CD4-positive, alpha-beta T cell treated with Interleukin-10 for 1 hour (primary cell): Measurements from ENCODE around the gene AP5S1.

Experiments used
- DNase-seq: peaks from one replicate; pipeline ENCODE4 v3.0.0-alpha.2; 2020

The AP5S1 gene

GRCh38 chr20:3794701-3795420, 25.5 kb upstream of the AP5S1 start:
- no peak for DNase-seq

- DNase-seq = peak; percentile 91
Observed at GRCh38 chr20:3795511-3796468, 24.6 kb upstream of the AP5S1 start, which contains the start of gene CDC25B. Gene CDC25B (plus strand): TSS chr20:3796310. CDS start chr20:3796532, 222 bp downstream.

DNA sequence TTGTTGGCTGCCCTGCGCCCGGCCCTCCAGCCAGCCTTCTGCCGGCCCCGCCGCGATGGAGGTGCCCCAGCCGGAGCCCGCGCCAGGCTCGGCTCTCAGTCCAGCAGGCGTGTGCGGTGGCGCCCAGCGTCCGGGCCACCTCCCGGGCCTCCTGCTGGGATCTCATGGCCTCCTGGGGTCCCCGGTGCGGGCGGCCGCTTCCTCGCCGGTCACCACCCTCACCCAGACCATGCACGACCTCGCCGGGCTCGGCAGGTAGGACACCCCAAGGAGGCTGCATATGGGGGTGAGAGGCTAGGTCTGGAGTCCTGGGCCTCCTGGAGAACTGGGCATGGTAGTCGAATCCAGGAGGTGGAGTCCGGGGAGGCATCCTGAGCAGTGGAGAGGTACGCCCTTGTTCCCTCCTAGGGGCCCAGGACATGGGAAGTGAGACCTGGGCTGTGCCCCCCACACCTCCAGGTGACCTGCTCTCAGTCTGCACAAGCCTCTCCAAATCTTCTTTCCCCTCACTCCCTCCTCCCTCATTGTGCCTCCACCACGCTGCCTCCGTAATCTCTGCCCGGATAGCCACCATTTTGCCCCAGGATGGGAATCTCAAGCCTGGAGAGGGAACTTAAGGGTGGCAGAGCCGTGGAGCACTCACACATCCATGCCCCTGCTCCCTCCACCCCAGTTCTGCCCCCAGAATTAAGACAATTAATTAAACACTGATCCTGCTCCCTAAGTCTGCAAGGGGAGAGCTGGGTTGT, 23.7 kb upstream of the AP5S1 start:
- DNase-seq = no peak

GRCh38 chr20:3797226-3797545, 23.2 kb upstream of the AP5S1 start:
- DNase-seq = no peak

DNA sequence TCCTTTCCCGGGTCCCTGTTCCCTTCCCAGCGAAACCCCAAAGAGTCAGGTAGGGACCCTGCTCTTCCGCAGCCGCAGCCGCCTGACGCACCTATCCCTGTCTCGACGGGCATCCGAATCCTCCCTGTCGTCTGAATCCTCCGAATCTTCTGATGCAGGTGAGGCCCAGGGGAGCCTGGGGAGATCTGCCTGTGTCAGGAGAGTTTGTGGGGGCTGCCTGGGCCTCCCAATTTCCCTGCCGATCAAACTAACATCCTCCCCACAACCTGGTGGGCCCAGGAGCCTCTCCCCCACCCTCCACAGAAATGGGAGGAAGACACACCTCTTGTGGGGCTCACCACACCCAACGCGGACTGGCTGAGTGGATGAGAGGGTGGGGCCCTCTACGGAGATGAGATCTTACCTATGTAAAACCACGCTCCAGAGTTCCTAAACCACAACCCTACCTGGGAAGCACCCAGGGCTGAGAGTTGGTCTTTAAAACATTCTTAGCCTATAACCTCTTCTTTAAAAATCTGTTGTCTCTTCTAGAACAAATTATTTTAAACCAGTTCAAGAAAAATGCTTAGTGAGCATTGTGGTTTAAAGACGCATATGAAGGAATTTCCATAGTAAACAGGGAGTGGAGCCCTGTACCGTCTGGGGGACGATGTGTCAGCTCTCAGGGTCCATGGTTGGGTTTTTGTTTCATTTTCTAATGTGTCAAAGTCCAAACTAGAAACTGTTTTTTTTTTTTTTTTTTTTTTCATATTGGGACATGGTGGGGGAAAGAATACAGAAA, 22.6 kb upstream of the AP5S1 start:
- peak; percentile 65 for DNase-seq

GRCh38 chr20:3798373-3798768, 22.0 kb upstream of the AP5S1 start:
- no peak for DNase-seq

- DNase-seq = no peak
Observed at GRCh38 chr20:3798908-3799248, 21.5 kb upstream of the AP5S1 start.

DNA sequence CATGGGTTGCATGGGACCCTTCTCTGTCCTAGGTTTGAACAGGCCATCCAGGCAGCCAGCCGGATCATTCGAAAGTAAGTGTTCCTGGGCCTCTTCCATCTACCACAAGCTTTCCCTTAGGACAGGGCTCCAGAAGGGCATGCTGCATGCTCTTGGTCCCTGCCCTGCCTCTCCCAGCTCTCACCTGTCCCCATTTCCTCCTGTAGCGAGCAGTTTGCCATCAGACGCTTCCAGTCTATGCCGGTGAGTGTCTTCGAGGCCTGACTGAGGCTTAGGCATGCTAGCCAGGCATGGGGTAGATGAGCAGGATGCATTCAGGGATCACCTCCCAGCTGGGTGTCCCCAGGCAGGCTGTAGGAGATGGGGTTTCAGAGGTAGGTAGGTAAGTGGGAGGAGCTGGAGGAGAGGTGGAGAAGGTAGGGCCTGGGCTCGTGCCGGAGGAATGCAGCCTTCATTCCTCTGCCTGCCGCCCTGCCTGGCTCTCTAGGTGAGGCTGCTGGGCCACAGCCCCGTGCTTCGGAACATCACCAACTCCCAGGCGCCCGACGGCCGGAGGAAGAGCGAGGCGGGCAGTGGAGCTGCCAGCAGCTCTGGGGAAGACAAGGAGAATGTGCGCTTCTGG, 20.0 kb upstream of the AP5S1 start:
- no peak for DNase-seq

DNA sequence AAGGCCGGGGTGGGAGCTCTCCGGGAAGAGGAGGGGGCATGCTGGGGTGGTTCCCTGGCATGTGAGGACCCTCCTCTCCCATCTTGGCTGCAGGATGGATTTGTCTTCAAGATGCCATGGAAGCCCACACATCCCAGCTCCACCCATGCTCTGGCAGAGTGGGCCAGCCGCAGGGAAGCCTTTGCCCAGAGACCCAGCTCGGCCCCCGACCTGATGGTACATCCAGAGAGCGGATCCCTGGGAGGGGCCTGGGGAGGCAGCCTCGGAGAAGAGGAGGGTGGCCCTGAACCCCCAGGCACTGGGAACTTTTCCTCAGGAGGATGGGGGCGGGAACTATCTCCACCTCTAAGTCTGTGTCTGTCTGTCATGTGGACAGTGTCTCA, 19.5 kb upstream of the AP5S1 start:
- DNase-seq = no peak

DNA sequence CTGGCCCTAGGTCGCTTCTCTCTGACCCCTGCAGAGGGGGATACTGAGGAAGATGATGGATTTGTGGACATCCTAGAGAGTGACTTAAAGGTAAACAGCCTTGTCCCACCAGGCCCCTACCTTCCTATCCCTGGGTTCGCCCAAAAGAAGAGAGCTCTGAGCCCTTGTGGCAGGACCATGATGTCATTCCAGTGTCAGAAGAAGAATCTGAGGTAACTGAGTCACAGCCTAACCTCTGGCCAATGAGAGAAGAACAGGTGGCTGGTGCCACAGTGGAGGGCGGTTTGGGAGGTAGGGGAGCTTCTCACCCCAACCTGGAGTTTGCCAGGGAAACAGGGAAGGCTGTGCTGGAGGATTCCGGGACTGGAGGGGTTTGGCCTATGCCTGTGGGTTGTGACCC, 19.0 kb upstream of the AP5S1 start:
- DNase-seq = no peak

DNA sequence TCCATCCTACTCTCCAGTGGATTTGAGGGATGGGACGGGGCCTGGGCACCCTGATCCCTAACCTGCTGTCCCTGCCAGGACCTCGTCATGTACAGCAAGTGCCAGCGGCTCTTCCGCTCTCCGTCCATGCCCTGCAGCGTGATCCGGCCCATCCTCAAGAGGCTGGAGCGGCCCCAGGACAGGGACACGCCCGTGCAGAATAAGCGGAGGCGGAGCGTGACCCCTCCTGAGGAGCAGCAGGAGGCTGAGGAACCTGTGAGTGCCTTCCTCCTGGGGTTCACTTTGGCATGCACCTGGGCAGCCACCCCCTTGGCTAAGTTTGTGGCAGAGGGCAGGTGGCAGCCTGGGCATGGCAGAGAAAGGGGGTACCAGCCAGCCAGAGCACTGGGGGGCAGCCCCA, 18.5 kb upstream of the AP5S1 start:
- DNase-seq = no peak

DNA sequence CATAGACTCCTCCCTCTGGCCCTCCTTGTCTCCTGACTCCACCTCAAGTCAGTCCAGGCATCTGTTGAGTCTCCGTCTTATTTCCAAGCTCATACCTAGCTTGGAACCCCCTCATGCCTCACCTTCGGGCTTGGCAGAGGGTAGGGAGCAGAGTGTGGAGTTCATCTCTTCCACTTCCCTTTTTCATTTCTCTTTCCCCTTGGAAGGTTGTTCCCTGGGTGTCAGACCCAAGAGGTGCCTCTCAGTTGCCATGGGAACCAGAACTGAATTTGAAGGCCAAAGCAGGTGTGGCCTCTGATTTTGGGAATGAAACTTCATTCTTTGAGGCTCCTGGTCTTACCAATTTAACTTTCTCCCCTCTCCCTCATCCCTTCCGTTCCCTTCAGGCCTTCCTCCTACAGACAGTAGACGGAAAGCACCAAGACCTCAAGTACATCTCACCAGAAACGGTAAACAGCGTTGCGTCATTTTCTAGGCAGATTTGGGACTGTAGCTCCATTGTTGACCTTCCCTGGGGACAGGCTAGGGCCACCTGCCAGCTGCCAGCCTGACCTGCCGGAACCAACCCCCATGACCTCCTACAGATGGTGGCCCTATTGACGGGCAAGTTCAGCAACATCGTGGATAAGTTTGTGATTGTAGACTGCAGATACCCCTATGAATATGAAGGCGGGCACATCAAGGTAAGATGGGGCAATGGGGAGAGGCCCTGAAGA, 17.7 kb upstream of the AP5S1 start:
- DNase-seq = no peak

- DNase-seq = no peak
Observed at GRCh38 chr20:3803289-3803688, 17.1 kb upstream of the AP5S1 start.

- no peak for DNase-seq
Observed at GRCh38 chr20:3803854-3804253, 16.5 kb upstream of the AP5S1 start.

- DNase-seq = no peak
Observed at GRCh38 chr20:3804254-3804751, 16.0 kb upstream of the AP5S1 start.

- DNase-seq = no peak
Observed at GRCh38 chr20:3804781-3805180, 15.6 kb upstream of the AP5S1 start.

DNA sequence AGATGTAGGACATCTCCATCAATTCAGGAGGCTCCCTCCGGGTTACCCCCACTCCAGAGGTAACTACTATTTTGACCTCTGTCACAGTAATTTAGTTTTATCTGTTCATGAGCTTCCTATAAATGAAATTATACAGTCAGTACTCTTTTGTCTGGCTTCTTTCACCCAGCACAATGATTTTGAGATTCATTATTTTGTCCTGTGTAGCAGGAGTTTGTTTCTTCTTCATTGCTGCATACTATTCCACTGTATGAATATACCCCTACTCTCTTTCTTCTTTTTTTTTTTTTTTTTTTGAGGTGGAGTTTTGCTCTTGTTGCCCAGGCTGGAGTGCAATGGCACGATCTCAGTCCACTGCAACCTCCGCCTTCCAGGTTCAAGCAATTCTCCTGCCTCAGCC, 11.8 kb upstream of the AP5S1 start:
- DNase-seq = no peak

DNA sequence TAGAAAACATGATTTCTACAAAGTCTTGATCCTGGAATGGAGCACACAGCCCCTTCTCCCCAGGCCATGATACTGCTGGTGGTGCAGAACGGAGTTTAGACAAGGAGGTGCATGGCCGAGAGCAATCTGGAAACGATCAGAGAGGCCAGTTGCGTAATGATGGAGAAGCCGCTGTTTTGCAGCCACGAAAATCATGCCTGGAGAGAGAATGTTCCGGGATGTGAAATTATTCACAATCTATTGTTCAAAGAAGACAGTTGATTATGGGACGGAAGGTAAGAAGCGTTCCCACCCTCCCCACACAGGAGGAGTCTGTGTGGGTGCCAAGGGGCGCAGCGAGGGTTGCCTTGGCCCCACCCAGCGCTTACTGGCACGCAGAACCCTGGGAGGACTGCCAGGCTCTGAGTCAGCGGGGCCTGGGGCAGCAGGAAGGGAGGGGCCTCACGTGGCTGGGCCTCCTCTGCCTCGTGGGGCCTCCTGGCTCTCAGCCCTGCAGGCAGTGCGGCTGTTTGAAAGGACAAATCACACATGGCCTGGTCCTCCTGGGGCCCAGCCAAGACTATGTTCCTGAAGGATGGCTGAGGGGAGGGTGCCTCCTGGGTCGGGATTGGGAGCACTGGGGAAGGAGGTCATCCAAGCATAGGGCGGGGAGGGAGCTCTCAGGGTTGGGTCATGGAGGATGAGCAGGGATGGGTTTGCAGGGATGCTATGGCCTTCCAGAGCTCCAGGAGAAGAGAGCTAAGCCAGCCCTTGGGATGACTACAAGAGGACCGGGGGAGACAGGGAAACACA, 8.7 kb upstream of the AP5S1 start:
- peak; percentile 92 for DNase-seq

- no peak for DNase-seq
Observed at GRCh38 chr20:3812259-3812681, 8.1 kb upstream of the AP5S1 start.
